Erythroblast (primary cell): ENCODE measurements around the gene ENPP5.
"Not testable (repeated sequence)": the region's sequence is repeated elsewhere in the genome, so short reads cannot be mapped to it uniquely, and the experiment has no call there.

Experiments used
- GATA1 ChIP-seq: IDR thresholded peaks from 2 replicates; pipeline ENCODE4 v1.6.1; 2011; ENCODE audit warnings: low read depth, mild to moderate bottlenecking, control low read depth, low read length, moderate library complexity
- POLR2A ChIP-seq: IDR thresholded peaks from 2 replicates; pipeline ENCODE4 v1.6.1; 2011; ENCODE audit warnings: mild to moderate bottlenecking, low read length

DNA sequence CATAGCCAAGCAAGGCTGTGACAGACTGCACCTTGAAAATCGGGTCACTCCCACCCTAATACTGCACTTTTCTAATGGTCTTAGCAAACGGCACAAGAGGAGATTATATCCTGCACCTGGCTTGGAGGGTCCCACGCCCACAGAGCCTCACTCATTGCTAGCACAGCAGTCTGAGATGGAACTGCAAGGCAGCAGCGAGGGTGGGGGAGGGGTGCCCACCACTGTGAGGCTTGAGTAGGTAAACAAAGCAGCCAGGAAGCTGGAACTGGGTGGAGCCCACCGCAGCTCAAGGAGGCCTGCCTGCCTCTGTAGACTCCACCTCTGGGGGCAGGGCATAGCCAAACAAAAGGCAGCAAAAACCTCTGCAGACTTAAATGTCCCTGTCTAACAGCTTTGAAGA, 51.1 kb downstream of the ENPP5 start:
- TF ChIP-seq POLR2A, GATA1: not testable (repeated sequence)
